ENCODE data around the gene STK38L. TPM values are rescaled to one million over a fixed set of nuclear protein-coding genes. Genes with fewer than 3 reads are reported as not detected.

Gene STK38L
- total RNA-seq, 1 donor from 2014 or later: 36.0 TPM

- Histone ChIP-seq H3K9me3 (no peaks in the 10 kb centered on the region), H3K27me3 (peaks cover 3% of the 10 kb centered on the region), H3K27ac (no peak overlapping the region), H3K4me1 (no peaks in the 10 kb centered on the region), H3K4me3 (no peak overlapping the region), H3K36me3 (no peaks in the 10 kb centered on the region)
- DNase-seq: no peak
- intact Hi-C loops (cut with DNase I): no loop called here
- ATAC-seq: no peak
- TF ChIP-seq CTCF (IDR thresholded peaks at IDR 0.05): no peak
Measured at GRCh38 chr12:27337376-27337775, 93.3 kb downstream of the STK38L start.

- no peak for ATAC-seq
- intact Hi-C loops (cut with DNase I): no loop called here
- no peak overlapping the region for H3K27ac ChIP-seq
- H3K4me3 ChIP-seq: no peak overlapping the region
- TF ChIP-seq CTCF (IDR thresholded peaks at IDR 0.05): no peak
- no peaks in the 10 kb centered on the region for H3K9me3 ChIP-seq
- H3K4me1 ChIP-seq: no peaks in the 10 kb centered on the region
- no peaks in the 10 kb centered on the region for H3K36me3 ChIP-seq
- no peaks in the 10 kb centered on the region for H3K27me3 ChIP-seq
- DNase-seq: no peak
Measured at GRCh38 chr12:27338473-27338872, 94.4 kb downstream of the STK38L start.

- TF ChIP-seq CTCF (IDR thresholded peaks at IDR 0.05): no peak
- intact Hi-C loops (cut with DNase I): no loop called here
- Histone ChIP-seq H3K4me3 (no peak overlapping the region), H3K36me3 (no peaks in the 10 kb centered on the region), H3K4me1 (no peaks in the 10 kb centered on the region), H3K27me3 (no peaks in the 10 kb centered on the region), H3K9me3 (no peaks in the 10 kb centered on the region), H3K27ac (no peak overlapping the region)
- ATAC-seq: no peak
- DNase-seq: no peak
Measured at GRCh38 chr12:27340971-27341370, 96.9 kb downstream of the STK38L start.

- DNase-seq (no peak), ATAC-seq (no peak)
- Histone ChIP-seq H3K4me1 (no peaks in the 10 kb centered on the region), H3K27me3 (no peaks in the 10 kb centered on the region), H3K27ac (no peak overlapping the region), H3K9me3 (no peaks in the 10 kb centered on the region), H3K36me3 (no peaks in the 10 kb centered on the region), H3K4me3 (no peak overlapping the region)
- TF ChIP-seq CTCF (IDR thresholded peaks at IDR 0.05): no peak
- intact Hi-C loops (cut with DNase I): no loop called here
Measured at GRCh38 chr12:27342536-27342935, 98.5 kb downstream of the STK38L start.

GRCh38 chr12:27343255-27344000, 99.3 kb downstream of the STK38L start:
- no peaks in the 10 kb centered on the region for H3K9me3 ChIP-seq
- TF ChIP-seq CTCF (IDR thresholded peaks at IDR 0.05): no peak
- DNase-seq: no peak
- no peaks in the 10 kb centered on the region for H3K27me3 ChIP-seq
- no peak overlapping the region for H3K27ac ChIP-seq
- H3K4me3 ChIP-seq: no peak overlapping the region
- no peak for ATAC-seq
- H3K4me1 ChIP-seq: no peaks in the 10 kb centered on the region
- intact Hi-C loops (cut with DNase I): no loop called here
- no peaks in the 10 kb centered on the region for H3K36me3 ChIP-seq

- H3K27ac ChIP-seq: no peak overlapping the region
Measured at GRCh38 chr12:27344246-27344645, 100.2 kb downstream of the STK38L start.

More at GRCh38 chr12:27344246-27344645, 100.2 kb downstream of the STK38L start:
- H3K4me3 ChIP-seq: no peak overlapping the region
- H3K4me1 ChIP-seq: no peaks in the 10 kb centered on the region
- no peak for TF ChIP-seq CTCF (IDR thresholded peaks at IDR 0.05)
- H3K27me3 ChIP-seq: no peaks in the 10 kb centered on the region
- ATAC-seq: no peak
- no peak for DNase-seq
- intact Hi-C loops (cut with DNase I): no loop called here
- no peaks in the 10 kb centered on the region for H3K36me3 ChIP-seq
- H3K9me3 ChIP-seq: no peaks in the 10 kb centered on the region

Data from upper lobe of right lung (tissue), 1 donor.